Omental fat pad (tissue), 4 donors: Measurements from ENCODE around the gene IFNG-AS1. TPM values are rescaled to one million over a fixed set of nuclear protein-coding genes. Genes with fewer than 3 reads are reported as not detected.

ENCODE experiments used
- ATAC-seq: fragments of 150-250 bp; one replicate; pipeline ENCODE4 v1.9.1; 2016; ENCODE audit warnings: mild to moderate bottlenecking, moderate library complexity; ENCODE audit not compliant: low FRiP score
- DNase-seq: peaks from one replicate; pipeline ENCODE4 v3.0.0-alpha.2; 2019; ENCODE audit warnings: low spot score
- CTCF ChIP-seq, 3 donors: fragments of 450-650 bp; IDR thresholded peaks; one replicate each; pipeline ENCODE4 v1.5.1; 2016 to 2017; ENCODE audit warnings: antibody characterized with exemption in 3 of 3, mild to moderate bottlenecking in 3 of 3, moderate library complexity in 2 of 3
- small RNA-seq: library from RNA; depleted of rRNA; stranded (forward); fragments of <200 nt; gene quantifications from one replicate; pipeline ENCODE3, GENCODE V24; 2016
- total RNA-seq, 4 donors: library from RNA; depleted of rRNA; stranded (reverse); fragments of >200 nt; gene quantifications; one replicate each; pipeline ENCODE4 v1.1.0, GENCODE V29; 2016

The IFNG-AS1 gene
- total RNA-seq, 4 donors from 2014 or later: 0.28 to 0.94 TPM; not detected in 2

- TF ChIP-seq CTCF (IDR thresholded peaks at IDR 0.05): no peak
- no peak for ATAC-seq
- DNase-seq: no peak
Measured at GRCh38 chr12:68063900-68064590, 74.8 kb downstream of the IFNG-AS1 start.

- TF ChIP-seq CTCF (IDR thresholded peaks at IDR 0.05): no peak
- DNase-seq: no peak
- no peak for ATAC-seq
Measured at GRCh38 chr12:68065163-68065562, 75.9 kb downstream of the IFNG-AS1 start.

- ATAC-seq: no peak
- DNase-seq: no peak
- TF ChIP-seq CTCF (IDR thresholded peaks at IDR 0.05): no peak
Measured at GRCh38 chr12:68065687-68066086, 76.4 kb downstream of the IFNG-AS1 start.

- no peak for TF ChIP-seq CTCF (IDR thresholded peaks at IDR 0.05)
- DNase-seq (no peak), ATAC-seq (no peak)
Measured at GRCh38 chr12:68067762-68068376, 78.6 kb downstream of the IFNG-AS1 start.

- ATAC-seq: no peak
Measured at GRCh38 chr12:68069275-68069674, 80.0 kb downstream of the IFNG-AS1 start.

More at GRCh38 chr12:68069275-68069674, 80.0 kb downstream of the IFNG-AS1 start:
- no peak for TF ChIP-seq CTCF (IDR thresholded peaks at IDR 0.05)
- no peak for DNase-seq

Small RNAs within 50 kb of the gene (small RNA-seq; reads per million reads assigned to genes)
- gene AC005294.1: not detected
- not detected for gene RPL39P28

Other genes with a start within 250 kb of the IFNG-AS1 start
- not detected for gene IFNG, start 170.3 kb downstream of the IFNG-AS1 start, total RNA-seq
- gene IL26, start 236.4 kb downstream of the IFNG-AS1 start, total RNA-seq: not detected